Adipocyte (in vitro differentiated cells): ENCODE measurements around the gene C17orf100.

Experiments
- DNase-seq: peaks from one replicate; pipeline ENCODE4 v3.0.0-alpha.2; 2015; ENCODE audit warnings: low read depth
- H3K27me3 ChIP-seq: replicated peaks from 2 replicates; pipeline ENCODE4 v1.7.0; 2013; ENCODE audit warnings: mild to moderate bottlenecking, low read length, moderate library complexity; ENCODE audit not compliant: control insufficient read depth, insufficient read depth
- H3K36me3 ChIP-seq: 2 replicates; pipeline ENCODE4 v1.7.0; 2013; ENCODE audit warnings: low read length, mild to moderate bottlenecking, moderate library complexity; ENCODE audit not compliant: control insufficient read depth, insufficient read depth, severe bottlenecking
- H3K4me1 ChIP-seq: 2 replicates; pipeline ENCODE4 v1.7.0; 2013; ENCODE audit warnings: mild to moderate bottlenecking, low read length, moderate library complexity; ENCODE audit not compliant: control insufficient read depth, insufficient read depth
- H3K4me3 ChIP-seq: 2 replicates; pipeline ENCODE4 v1.7.0; 2013; ENCODE audit warnings: mild to moderate bottlenecking, low read length, moderate library complexity
- H3K9ac ChIP-seq: 2 replicates; pipeline ENCODE4 v1.7.0; 2013; ENCODE audit warnings: mild to moderate bottlenecking, low read length, moderate library complexity
- H3K9me3 ChIP-seq: 2 replicates; pipeline ENCODE4 v1.7.0; 2013; ENCODE audit warnings: mild to moderate bottlenecking, low read length, moderate library complexity; ENCODE audit not compliant: control insufficient read depth

Gene C17orf100

DNA sequence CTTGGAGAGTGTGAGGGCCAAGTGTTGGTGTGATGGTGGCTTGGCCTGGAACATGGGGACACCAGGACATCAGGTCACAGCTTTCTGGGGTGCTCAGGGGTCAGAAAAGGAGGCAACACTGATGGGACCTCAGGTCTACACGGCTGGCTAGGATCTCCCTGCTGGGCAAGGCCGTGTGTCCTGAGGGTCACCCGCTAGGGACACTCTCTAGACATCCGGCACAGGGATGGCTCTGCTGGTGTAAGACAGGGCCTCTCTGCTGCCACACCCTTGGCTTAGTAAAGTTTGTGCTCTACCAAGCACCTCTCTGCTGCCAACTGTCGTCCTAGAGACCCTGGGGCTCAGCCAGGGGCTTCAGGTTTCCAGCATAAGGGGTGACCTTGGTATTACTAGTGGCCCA lies 45.3 kb downstream of the C17orf100 start:
- no peaks in the 10 kb centered on the region for H3K4me1 ChIP-seq
- H3K36me3 ChIP-seq = no peaks in the 10 kb centered on the region
- H3K9ac ChIP-seq = no peak overlapping the region
- peaks cover 2% of the 10 kb centered on the region for H3K9me3 ChIP-seq
- H3K4me3 ChIP-seq = no peak overlapping the region
- peaks cover 33% of the 10 kb centered on the region for H3K27me3 ChIP-seq
- DNase-seq = no peak

DNA sequence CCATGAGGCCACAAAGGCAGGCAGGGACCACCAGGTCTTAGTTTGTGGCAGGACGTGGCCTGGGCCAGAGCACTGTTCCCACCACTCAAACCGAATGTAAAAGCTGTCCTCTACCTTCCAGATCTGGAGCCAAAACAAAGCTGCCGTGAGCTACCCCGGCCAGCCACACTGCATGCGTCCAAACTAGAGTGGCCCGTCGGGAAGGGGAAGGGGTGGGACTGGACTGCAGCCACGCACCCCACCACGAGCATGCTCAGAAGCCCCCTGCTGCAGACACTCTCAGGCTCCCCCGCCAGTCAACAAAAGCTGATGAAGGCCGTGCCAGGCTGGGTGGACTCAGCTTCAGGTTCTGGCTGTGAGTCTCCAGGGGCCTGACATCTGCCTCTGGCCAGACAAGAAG lies 46.4 kb downstream of the C17orf100 start:
- no peak for DNase-seq
- no peaks in the 10 kb centered on the region for H3K4me1 ChIP-seq
- peaks cover 34% of the 10 kb centered on the region for H3K27me3 ChIP-seq
- no peak overlapping the region for H3K4me3 ChIP-seq
- H3K9ac ChIP-seq = no peak overlapping the region
- H3K9me3 ChIP-seq = peaks cover 2% of the 10 kb centered on the region
- no peaks in the 10 kb centered on the region for H3K36me3 ChIP-seq

DNA sequence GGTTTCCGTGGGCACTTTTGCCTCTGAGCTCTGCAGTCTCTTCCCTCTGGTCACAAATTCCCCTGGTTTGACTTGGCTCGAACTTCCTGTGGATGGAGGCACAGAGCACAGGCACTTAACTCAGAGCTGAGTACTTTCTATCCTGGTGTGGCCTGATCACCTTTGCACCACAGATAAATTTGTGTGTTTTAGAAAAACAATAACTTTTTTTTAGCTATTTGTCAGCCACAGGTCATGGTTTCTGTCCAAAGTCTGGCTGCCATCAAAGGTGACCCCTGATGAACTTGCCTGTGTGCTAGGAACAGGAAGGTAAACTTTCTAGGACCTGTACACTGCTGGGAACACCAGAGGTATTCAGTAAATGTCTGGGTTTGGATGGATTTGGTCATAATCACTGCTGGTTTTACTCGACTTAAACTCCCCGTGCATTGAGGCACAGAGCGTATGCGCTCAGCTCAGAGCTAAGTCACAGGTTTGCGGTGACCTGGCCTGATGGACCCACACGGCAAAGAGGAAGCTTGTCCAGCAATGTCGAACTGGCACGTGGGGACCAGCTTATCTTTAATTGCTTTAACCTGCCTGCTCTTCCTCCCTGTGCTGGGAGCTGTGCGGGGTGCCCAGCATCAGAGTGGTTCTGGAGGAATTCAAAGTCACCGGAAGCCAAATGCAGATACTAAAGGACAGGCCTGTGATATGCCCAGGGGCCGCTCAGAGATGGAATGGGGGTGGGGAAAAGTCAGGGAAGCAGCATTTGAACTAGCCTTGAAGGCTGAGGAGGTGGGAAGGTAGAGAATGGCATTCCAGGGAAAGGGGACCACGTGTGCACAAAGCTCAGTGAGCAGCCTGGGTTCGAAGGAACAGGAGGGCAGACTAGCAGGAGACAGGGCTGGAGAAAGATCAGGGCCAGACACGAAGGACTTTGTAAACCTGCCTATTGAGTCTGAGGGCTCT lies 48.7 kb downstream of the C17orf100 start:
- H3K36me3 ChIP-seq = no peaks in the 10 kb centered on the region

GRCh38 chr17:6700948-6701307 lies 49.4 kb downstream of the C17orf100 start:
- Histone ChIP-seq H3K27me3 (peaks cover 37% of the 10 kb centered on the region), H3K9me3 (no peaks in the 10 kb centered on the region), H3K9ac (no peak overlapping the region), H3K4me1 (no peaks in the 10 kb centered on the region), H3K4me3 (no peak overlapping the region), H3K36me3 (no peaks in the 10 kb centered on the region)
- DNase-seq = no peak

More for the DNA sequence above, 48.7 kb downstream of the C17orf100 start:
- H3K27me3 ChIP-seq = peaks cover 37% of the 10 kb centered on the region
- DNase-seq = no peak
- H3K4me3 ChIP-seq = no peak overlapping the region
- no peak overlapping the region for H3K9ac ChIP-seq
- H3K9me3 ChIP-seq = no peaks in the 10 kb centered on the region
- H3K4me1 ChIP-seq = no peaks in the 10 kb centered on the region

GRCh38 chr17:6701719-6702118 lies 50.2 kb downstream of the C17orf100 start:
- Histone ChIP-seq H3K4me3 (no peak overlapping the region), H3K27me3 (peaks cover 42% of the 10 kb centered on the region), H3K9ac (no peak overlapping the region), H3K9me3 (no peaks in the 10 kb centered on the region), H3K4me1 (no peaks in the 10 kb centered on the region), H3K36me3 (no peaks in the 10 kb centered on the region)
- peak; percentile 24 for DNase-seq

GRCh38 chr17:6702567-6703215 lies 51.1 kb downstream of the C17orf100 start:
- Histone ChIP-seq H3K27me3 (peaks cover 41% of the 10 kb centered on the region), H3K4me1 (no peaks in the 10 kb centered on the region), H3K9me3 (no peaks in the 10 kb centered on the region), H3K36me3 (no peaks in the 10 kb centered on the region), H3K4me3 (no peak overlapping the region), H3K9ac (no peak overlapping the region)
- no peak for DNase-seq
